ENCODE results near the gene STARD13.

STARD13 gene

DNA sequence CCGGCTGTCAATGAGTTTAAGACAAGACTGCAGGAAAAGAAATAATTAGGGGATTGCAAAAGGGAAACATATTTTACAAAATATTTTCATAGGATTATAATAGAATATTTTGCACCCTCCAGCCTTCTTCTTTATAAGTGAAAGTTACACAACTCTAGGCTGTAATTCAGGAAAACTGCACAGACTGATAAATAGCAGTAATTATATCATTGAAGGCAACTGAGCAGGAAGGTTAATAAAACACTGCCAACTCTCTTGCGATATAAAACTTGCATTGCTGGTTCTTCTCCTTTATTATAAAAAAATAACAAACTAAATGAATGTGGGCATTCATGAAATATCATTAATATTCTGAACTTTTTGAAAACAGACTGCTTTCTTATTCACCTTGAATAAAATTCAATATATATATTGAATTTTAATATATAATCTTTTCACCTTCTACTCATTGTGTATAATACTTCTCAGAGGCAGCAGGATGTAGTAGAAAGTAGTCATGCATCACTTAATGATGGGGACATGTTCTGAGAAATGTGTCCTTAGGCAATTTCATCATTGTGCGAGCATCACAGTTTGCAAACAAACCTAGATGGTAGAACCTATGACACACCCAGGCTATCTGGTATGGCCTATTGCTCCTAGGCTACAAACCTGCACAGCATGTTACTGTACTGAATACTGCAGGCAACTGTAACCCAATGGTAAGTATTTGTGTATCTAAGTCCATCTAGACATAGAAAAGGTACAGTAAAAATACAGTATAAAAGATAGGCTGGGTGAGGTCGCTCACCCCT is 24.9 kb upstream of the STARD13 start:
- DNase-seq: no peak

DNA sequence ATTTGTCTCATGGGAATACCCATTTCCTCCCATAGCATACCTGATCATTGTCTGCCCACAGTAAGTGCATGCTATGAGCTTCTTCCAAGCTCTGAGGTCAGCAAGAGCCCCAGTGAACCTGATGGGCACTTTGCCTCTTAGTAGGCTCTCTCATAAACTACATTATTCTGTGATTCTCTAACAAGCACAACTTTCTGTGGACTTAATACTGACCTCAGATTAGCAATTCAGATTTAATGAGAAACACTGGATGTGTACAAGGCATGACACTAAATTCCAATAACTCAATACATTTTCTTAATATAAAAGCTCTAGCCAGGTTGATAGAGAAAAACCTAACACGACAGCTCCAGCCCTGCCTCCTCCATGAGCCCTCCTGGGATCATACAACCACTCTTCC is 23.3 kb upstream of the STARD13 start:
- no peak for DNase-seq

DNA sequence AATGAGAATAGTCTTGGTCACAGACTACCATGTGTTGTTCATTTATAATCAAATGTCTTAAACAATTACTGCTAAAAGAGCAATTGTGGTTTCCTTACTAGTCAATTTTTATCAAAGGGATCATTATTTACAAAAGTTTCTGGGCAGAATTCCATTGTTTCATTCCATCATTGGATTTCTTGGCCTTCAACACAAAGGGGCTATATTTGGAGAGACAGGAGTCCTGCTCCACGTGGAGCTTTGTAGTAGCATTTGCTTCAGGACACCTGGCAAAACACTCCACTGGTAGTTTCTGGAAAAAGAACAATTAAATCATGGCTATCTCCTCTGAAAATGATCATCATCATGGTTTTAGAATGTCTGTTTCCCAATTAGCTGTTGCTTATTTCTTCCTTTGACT is 22.3 kb upstream of the STARD13 start:
- DNase-seq: no peak

GRCh38 chr13:33303855-33304597 is 18.5 kb upstream of the STARD13 start:
- no peak for DNase-seq

- DNase-seq: no peak
Observed at GRCh38 chr13:33299626-33300025, 14.1 kb upstream of the STARD13 start.

- no peak for DNase-seq
Observed at GRCh38 chr13:33296793-33297425, 11.4 kb upstream of the STARD13 start.

DNA sequence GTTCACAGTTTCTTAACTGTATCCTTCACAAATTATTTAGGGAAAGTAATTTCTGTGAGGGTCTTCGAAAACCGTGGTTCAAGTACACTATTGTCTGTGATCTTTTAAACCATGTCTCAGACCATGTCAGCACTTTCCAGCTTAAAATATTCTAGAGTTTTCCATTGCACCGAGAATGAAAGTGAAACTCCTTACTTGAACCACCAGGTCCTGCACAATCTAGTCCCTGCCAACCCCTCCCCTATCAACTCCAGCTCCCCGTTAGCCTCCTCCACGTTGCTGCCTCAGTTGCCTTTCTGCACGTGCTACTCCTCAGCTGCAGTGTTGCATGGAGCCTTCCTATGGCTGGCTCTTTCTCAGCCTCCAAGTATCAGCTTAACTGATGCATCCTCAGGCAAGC is 7.2 kb upstream of the STARD13 start:
- DNase-seq: no peak

- no peak for DNase-seq
Observed at GRCh38 chr13:33290421-33290965, 4.9 kb upstream of the STARD13 start.

- DNase-seq: no peak
Observed at GRCh38 chr13:33289966-33290365, 4.4 kb upstream of the STARD13 start.

- no peak for DNase-seq
Observed at GRCh38 chr13:33287142-33287882, 1.8 kb upstream of the STARD13 start.

- no peak for DNase-seq
Observed at GRCh38 chr13:33286128-33286527, 573 bp upstream of the STARD13 start.

GRCh38 chr13:33284916-33285315 is 639 bp downstream of the STARD13 start:
- peak in 3 of 14 donors; percentile 36 to 56 (median 38) for DNase-seq

DNA sequence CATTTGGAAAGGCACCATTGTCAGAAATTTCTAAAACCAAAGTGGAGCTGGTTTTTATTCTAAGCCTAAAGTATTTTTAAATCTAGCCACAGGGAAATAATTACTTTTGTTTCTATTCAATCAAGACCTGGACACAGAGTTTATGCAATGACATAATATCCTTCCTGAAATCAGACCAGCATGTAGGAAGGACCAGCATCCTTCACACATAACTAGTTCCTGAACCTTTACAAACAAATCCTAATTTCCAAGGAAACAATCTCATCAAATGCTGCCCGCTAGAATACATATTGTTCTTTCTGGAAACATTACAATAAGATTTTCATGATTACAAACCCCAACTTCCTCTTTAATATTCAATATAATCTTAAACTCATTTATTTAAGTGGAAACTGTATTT is 1.5 kb downstream of the STARD13 start:
- no peak for DNase-seq

DNA sequence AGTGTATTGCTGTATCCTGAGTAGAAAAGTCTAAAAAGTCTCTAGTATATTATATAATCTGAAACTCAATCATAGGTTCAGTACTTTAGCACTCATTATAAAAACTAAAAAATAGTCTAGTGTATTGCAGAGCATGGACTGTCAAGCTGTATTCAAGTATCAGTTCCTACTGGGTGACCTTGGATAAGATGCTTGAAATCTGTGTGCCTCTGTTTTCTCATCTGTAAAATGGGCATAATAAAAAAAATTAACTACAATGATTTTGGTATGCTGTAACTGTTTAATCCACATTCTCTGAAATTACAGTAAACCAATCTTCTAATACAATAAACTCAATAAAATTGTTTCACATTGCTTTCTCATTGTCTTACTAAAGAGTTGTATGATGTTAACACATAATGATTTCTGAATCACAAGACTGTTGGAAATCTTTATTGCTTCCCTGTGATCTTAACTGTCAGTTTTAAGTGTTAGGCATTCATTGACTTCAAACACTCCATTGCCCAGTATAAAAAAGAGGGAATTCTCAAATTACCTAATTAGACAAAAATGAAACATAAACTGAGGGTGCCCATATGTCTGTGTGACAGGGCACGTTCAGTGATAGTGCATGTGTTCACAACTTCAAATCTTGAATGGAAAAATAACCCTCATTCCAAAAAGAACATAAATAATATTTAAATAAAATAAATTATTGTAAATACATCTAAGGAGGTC is 2.2 kb downstream of the STARD13 start:
- no peak for DNase-seq

DNA sequence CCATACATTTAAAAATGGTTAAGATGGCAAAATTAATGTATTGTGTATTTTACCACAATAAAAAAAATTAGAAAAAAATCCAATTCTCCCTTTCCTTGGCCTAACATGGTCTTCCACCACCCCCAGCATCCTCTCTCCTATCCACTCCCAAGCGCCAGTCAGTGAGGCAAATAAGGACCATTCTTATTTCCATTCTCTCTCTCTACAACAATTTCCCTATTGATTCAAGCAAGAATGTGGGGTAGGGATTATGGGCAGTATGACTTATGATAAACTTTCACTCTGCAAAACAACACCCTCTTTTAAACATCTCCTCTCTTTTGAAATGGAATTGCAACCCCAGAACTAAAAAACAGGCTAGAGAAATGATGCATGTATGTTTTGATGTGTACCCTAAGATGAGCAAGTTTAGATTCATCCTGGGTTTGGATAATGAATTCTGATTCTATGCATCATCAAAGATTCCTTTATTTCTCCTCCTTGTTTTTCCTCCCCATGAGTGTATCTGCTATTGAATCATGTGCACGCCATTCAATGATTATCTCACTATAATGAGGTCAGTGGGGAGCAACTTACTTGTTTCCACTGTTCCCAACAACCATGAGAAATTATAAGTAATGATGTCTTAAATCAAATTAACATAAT is 3.5 kb downstream of the STARD13 start:
- DNase-seq: no peak

DNA sequence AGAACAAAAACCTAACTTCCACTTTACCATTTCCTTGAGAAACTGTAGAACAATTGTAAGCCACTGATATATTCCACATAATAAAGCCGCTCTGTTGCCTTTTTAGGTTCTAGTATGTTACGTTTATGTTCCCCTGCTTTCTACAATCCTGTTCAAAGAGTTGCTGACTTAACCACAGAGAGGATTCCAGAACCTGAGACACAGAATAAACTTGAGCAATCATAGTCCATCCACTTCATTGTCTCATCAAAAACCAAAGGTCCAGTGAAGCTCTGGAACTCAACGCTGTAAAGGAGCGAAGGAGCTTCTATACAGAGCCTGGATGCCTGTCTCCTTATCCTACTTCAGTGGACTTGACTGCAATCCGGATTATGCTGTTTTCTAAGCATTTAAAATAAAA is 4.6 kb downstream of the STARD13 start:
- DNase-seq: no peak

- DNase-seq: no peak
Observed at GRCh38 chr13:33280279-33280905, 5.2 kb downstream of the STARD13 start.

GRCh38 chr13:33279414-33280278 is 5.9 kb downstream of the STARD13 start:
- DNase-seq: no peak

- DNase-seq: no peak
Observed at GRCh38 chr13:33278913-33279312, 6.6 kb downstream of the STARD13 start.

GRCh38 chr13:33277946-33278345 is 7.6 kb downstream of the STARD13 start:
- DNase-seq: no peak

Measured in C1 segment of cervical spinal cord (tissue), 14 donors.